Caco-2 (cell line): ENCODE measurements around the gene SELENOS. TPM values are rescaled to one million over a fixed set of nuclear protein-coding genes. Genes with fewer than 3 reads are reported as not detected.

Experiments used
- BruUV-seq: library from RNA; stranded (reverse); fragments of 400-500 nt; replicated peaks from 2 replicates; lab custom pipeline; 2021; lab: Mats Ljungman, UMichigan
- CTCF ChIA-PET: fragments of 300-600 bp; sonication (Branson Sonifier 250); formaldehyde crosslinking; loops from one replicate; lab custom pipeline; 2022; ENCODE audit warnings: antibody characterized with exemption; lab: Charles Lee
- POLR2A ChIA-PET: fragments of 300-600 bp; sonication (Branson Sonifier 250); formaldehyde crosslinking; loops from one replicate; lab custom pipeline; 2022; ENCODE audit warnings: antibody characterized with exemption; lab: Charles Lee
- DNase-seq, 2 experiments: peaks; one replicate each; pipeline versions ENCODE4 v3.0.0 to v3.0.0-alpha.2; 2020 to 2022
- H3K27me3 ChIP-seq: replicated peaks from 2 replicates; pipeline ENCODE4 v1.6.0; 2011; ENCODE audit warnings: low read length; ENCODE audit not compliant: control insufficient read depth, insufficient read depth
- H3K36me3 ChIP-seq: 2 replicates; pipeline ENCODE4 v1.5.1; 2011; ENCODE audit warnings: low read length; ENCODE audit not compliant: control insufficient read depth, insufficient read depth
- H3K4me1 ChIP-seq: fragments of 250-450 bp; sonication (Bioruptor Pico); 2 replicates; pipeline ENCODE4 v1.5.1; 2020; ENCODE audit warnings: mild to moderate bottlenecking
- H3K4me3 ChIP-seq: 2 replicates; pipeline ENCODE4 v1.5.1; 2011; ENCODE audit warnings: low read depth, mild to moderate bottlenecking, control low read depth, low read length
- H3K9me3 ChIP-seq: fragments of 250-450 bp; sonication (Bioruptor Pico); 2 replicates; pipeline ENCODE4 v1.5.1; 2020; ENCODE audit warnings: mild to moderate bottlenecking, moderate library complexity
- H3K27ac Mint-ChIP-seq: one replicate; pipeline ENCODE4 v1.8.0; 2022; ENCODE audit warnings: mixed read lengths; ENCODE audit not compliant: unreplicated experiment
- H3K27me3 Mint-ChIP-seq: one replicate; pipeline ENCODE4 v1.8.0; 2022; ENCODE audit warnings: mixed read lengths; ENCODE audit not compliant: insufficient read depth, unreplicated experiment
- H3K36me3 Mint-ChIP-seq: one replicate; pipeline ENCODE4 v1.8.0; 2022; ENCODE audit warnings: mild to moderate bottlenecking, mixed read lengths; ENCODE audit not compliant: insufficient read depth, unreplicated experiment
- H3K4me1 Mint-ChIP-seq: one replicate; pipeline ENCODE4 v1.8.0; 2022; ENCODE audit warnings: low read depth, mixed read lengths; ENCODE audit not compliant: unreplicated experiment
- H3K4me3 Mint-ChIP-seq: one replicate; pipeline ENCODE4 v1.8.0; 2022; ENCODE audit warnings: mild to moderate bottlenecking, moderate library complexity, mixed read lengths; ENCODE audit not compliant: unreplicated experiment
- H3K9me3 Mint-ChIP-seq: one replicate; pipeline ENCODE4 v1.8.0; 2022; ENCODE audit warnings: mixed read lengths; ENCODE audit not compliant: unreplicated experiment
- intact Hi-C: fragments of 100-400 bp; cut with micrococcal nuclease; formaldehyde crosslinking; loops from one replicate; pipeline ENCODE4 v1.10.0; 2022; ENCODE audit not compliant: unreplicated experiment
- total RNA-seq: library from RNA; stranded (reverse); gene quantifications from 2 replicates; pipeline ENCODE4 v1.2.3, GENCODE V29; 2022
- TF ChIP-seq, protein P1 (sequence below), 2 experiments: fragments of 200-600 bp in 1 of 2; IDR thresholded peaks; 1 replicate in 1 of 2; 2 replicates in 1 of 2; pipeline versions ENCODE4 v1.5.1 to v1.8.0; 2011 to 2022; ENCODE audit warnings: antibody characterized with exemption in 1 of 2, control low read depth in 1 of 2, inconsistent platforms in 1 of 2, low read depth in 1 of 2, low read length in 1 of 2, mild to moderate bottlenecking in 1 of 2, moderate library complexity in 1 of 2; ENCODE audit not compliant: insufficient read depth in 1 of 2, severe bottlenecking in 1 of 2, unreplicated experiment in 1 of 2

The SELENOS gene
- total RNA-seq, 1 experiment from 2014 or later: 71.3 TPM

DNA sequence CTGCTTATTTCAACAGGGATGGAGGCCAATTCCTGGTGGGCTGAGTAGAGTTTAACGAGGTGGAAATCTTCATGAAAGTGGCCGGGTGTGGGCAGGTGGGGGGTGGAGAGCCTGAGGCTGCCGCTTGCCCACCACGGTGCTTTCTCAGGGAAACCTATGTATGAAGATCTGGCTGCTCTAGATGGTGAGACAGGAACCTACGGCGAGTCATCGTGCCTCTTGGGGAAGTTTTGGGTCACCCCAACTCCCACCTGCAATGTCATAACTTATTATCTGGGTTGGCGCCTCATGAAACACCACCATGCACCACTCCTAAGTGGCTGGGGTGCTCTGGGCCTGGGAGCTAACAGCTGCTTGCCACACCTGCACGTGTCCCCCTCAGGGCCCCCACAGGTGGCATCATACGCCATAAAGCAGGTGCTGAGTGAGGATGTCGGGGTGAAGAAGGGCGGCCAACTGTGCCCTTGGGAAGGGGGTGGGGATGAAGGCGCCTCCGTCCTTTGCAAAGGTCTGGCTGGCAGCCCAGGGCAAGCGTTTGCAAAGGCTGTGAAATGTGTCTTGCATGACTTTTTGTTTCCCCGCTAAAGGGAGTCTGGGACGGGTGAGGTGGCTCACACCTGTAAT lies 45.7 kb upstream of the SELENOS start:
- Mint-ChIP-seq H3K9me3 (no peaks in the 10 kb centered on the region), H3K4me1 (peaks cover 6% of the 10 kb centered on the region), H3K36me3 (peaks cover 9% of the 10 kb centered on the region), H3K27ac (no peak overlapping the region), H3K27me3 (no peaks in the 10 kb centered on the region), H3K4me3 (no peak overlapping the region)
- ChIA-PET CTCF (interaction anchor here (0.6 kb wide), 1 partner anchor 691 kb away, joined by 4 read pairs; no protein-coding TSS in a partner anchor), POLR2A (no interaction called here)
- no peak overlapping the region for H3K4me3 ChIP-seq
- no peaks in the 10 kb centered on the region for H3K27me3 ChIP-seq
- intact Hi-C loops: no loop called here
- no TSS peak for BruUV-seq
- TF ChIP-seq, protein P1, sequence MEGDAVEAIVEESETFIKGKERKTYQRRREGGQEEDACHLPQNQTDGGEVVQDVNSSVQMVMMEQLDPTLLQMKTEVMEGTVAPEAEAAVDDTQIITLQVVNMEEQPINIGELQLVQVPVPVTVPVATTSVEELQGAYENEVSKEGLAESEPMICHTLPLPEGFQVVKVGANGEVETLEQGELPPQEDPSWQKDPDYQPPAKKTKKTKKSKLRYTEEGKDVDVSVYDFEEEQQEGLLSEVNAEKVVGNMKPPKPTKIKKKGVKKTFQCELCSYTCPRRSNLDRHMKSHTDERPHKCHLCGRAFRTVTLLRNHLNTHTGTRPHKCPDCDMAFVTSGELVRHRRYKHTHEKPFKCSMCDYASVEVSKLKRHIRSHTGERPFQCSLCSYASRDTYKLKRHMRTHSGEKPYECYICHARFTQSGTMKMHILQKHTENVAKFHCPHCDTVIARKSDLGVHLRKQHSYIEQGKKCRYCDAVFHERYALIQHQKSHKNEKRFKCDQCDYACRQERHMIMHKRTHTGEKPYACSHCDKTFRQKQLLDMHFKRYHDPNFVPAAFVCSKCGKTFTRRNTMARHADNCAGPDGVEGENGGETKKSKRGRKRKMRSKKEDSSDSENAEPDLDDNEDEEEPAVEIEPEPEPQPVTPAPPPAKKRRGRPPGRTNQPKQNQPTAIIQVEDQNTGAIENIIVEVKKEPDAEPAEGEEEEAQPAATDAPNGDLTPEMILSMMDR (IDR thresholded peaks at IDR 0.05; ENCODE audit: insufficient read depth in 1 of 2, low read depth in 1 of 2, low read length in 1 of 2, severe bottlenecking in 1 of 2, unreplicated experiment in 1 of 2): no peak
- no peak for DNase-seq
- peaks cover 10% of the 10 kb centered on the region for H3K4me1 ChIP-seq
- no peaks in the 10 kb centered on the region; the same call in 1 of the 2 replicates for H3K36me3 ChIP-seq
- H3K9me3 ChIP-seq: no peaks in the 10 kb centered on the region

DNA sequence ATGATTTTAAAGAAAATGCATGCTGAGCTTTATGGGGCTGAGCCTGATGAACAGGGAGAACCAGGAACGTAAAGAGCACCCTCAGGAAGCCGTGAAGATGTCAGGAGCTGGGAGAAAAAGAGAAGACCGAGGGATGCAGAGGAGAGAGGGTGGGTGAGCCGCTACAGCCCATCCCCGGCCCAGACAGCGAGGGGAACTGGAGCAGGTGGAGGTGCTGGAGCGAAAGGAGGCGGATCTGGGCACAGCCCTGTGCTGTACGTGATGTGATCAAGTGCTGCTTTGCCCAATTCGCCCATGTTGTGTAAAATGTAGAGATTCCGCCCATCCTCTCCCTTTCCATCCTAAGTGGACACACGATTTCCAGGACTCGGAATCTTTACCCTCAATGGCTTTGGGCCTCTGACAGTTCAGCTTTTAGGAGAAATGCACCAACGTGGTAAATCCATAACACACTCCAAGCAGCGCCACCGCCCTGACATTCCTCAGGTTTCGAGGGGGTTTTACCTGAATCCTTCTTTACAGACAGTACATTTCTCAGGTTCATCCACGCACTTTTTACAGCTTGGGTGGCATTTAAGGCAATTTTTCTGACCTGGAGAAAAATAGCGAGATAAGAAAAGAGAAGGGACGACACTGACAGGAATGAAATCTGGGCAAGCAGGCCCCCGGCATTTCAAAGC lies 44.9 kb upstream of the SELENOS start:
- H3K4me1 ChIP-seq: peaks cover 10% of the 10 kb centered on the region
- no peaks in the 10 kb centered on the region for H3K9me3 ChIP-seq
- Mint-ChIP-seq H3K4me3 (no peak overlapping the region), H3K36me3 (peaks cover 9% of the 10 kb centered on the region), H3K4me1 (peaks cover 6% of the 10 kb centered on the region), H3K27me3 (no peaks in the 10 kb centered on the region), H3K9me3 (no peaks in the 10 kb centered on the region), H3K27ac (no peak overlapping the region)
- no TSS peak for BruUV-seq
- POLR2A ChIA-PET: no interaction called here
- H3K36me3 ChIP-seq: no peaks in the 10 kb centered on the region; the same call in 1 of the 2 replicates
- H3K27me3 ChIP-seq: no peaks in the 10 kb centered on the region
- no peak for DNase-seq
- TF ChIP-seq, protein P1 (IDR thresholded peaks at IDR 0.05; ENCODE audit: insufficient read depth in 1 of 2, low read depth in 1 of 2, low read length in 1 of 2, severe bottlenecking in 1 of 2, unreplicated experiment in 1 of 2): no peak
- H3K4me3 ChIP-seq: no peak overlapping the region
- intact Hi-C loops: no loop called here
- CTCF ChIA-PET: no interaction called here

DNA sequence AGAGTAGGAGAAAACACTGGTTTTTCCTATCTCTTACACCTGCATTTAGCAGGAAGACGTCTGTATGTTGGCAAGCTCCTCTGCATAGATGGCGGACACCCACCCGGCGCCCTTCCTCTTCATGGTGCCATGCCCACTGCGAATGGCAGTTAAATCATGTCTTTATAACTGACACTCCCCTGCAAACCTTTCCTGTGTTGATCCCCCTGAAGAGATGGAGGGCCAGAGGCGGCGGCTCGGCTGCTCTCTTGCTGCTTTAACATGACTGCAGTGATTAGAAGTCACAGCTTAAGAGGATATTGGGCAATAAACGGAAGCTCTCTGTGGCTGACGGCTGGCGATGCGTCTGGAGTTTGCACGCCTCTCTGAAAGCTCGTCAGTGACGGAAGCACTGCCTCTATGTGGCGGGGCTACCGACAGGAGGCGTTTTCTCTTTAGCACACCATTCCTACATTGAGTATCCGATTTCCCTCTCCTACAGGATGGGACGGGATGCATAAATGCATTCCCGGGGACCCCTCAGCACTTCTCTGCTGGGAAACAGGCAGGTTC lies 43.3 kb upstream of the SELENOS start:
- no peaks in the 10 kb centered on the region for H3K9me3 ChIP-seq
- Mint-ChIP-seq H3K27ac (no peak overlapping the region), H3K4me1 (peaks cover 6% of the 10 kb centered on the region), H3K36me3 (peaks cover 9% of the 10 kb centered on the region), H3K4me3 (no peak overlapping the region), H3K9me3 (no peaks in the 10 kb centered on the region), H3K27me3 (no peaks in the 10 kb centered on the region)
- no peaks in the 10 kb centered on the region; the same call in 1 of the 2 replicates for H3K36me3 ChIP-seq
- POLR2A ChIA-PET: no interaction called here
- TF ChIP-seq, protein P1 (IDR thresholded peaks at IDR 0.05; ENCODE audit: insufficient read depth in 1 of 2, low read depth in 1 of 2, low read length in 1 of 2, severe bottlenecking in 1 of 2, unreplicated experiment in 1 of 2): no peak
- intact Hi-C loops: no loop called here
- DNase-seq: no peak
- CTCF ChIA-PET: no interaction called here
- H3K4me1 ChIP-seq: peaks cover 10% of the 10 kb centered on the region
- no TSS peak for BruUV-seq
- no peaks in the 10 kb centered on the region for H3K27me3 ChIP-seq
- no peak overlapping the region for H3K4me3 ChIP-seq
